NCI-H1105 treated with DMSO at 0.1 percent for 48 hours (cell line): Measurements from ENCODE around the gene GLOD5.

Experiments used
- DNase-seq: peaks from one replicate; lab custom pipeline; 2025; lab: John Stamatoyannopoulos, UW

GLOD5 gene

GRCh38 chrX:48753708-48754228 is 7.8 kb upstream of the GLOD5 start:
- DNase-seq, result no peak

- no peak for DNase-seq
Observed at GRCh38 chrX:48754238-48754637, 7.3 kb upstream of the GLOD5 start.

- no peak for DNase-seq
Observed at GRCh38 chrX:48769230-48769629, 7.7 kb downstream of the GLOD5 start.

- DNase-seq, result no peak
Observed at GRCh38 chrX:48770296-48770695, 8.7 kb downstream of the GLOD5 start.

GRCh38 chrX:48772602-48773001 is 11.1 kb downstream of the GLOD5 start:
- no peak for DNase-seq

- no peak for DNase-seq
Observed at GRCh38 chrX:48776818-48777439, 15.4 kb downstream of the GLOD5 start.

- DNase-seq, result no peak
Observed at GRCh38 chrX:48779399-48779798, 17.9 kb downstream of the GLOD5 start.

GRCh38 chrX:48781705-48782104 is 20.2 kb downstream of the GLOD5 start:
- DNase-seq, result no peak

GRCh38 chrX:48782216-48782615 is 20.7 kb downstream of the GLOD5 start:
- no peak for DNase-seq

- no peak for DNase-seq
Observed at GRCh38 chrX:48782795-48783194, 21.2 kb downstream of the GLOD5 start.

- no peak for DNase-seq
Observed at GRCh38 chrX:48784726-48785125, 23.2 kb downstream of the GLOD5 start.

GRCh38 chrX:48785186-48785539 is 23.6 kb downstream of the GLOD5 start:
- DNase-seq, result no peak

- no peak for DNase-seq
Observed at GRCh38 chrX:48785540-48786214, 24.1 kb downstream of the GLOD5 start.

GRCh38 chrX:48786341-48786800 is 24.8 kb downstream of the GLOD5 start, which contains the start of gene GATA1:
Gene GATA1, plus strand, starts transcription at chrX:48786590. Its CDS starts 4,520 bp downstream, at chrX:48791110.
- DNase-seq, result no peak

GRCh38 chrX:48786825-48787504 is 25.4 kb downstream of the GLOD5 start:
- DNase-seq, result no peak

- no peak for DNase-seq
Observed at GRCh38 chrX:48787505-48788443, 26.2 kb downstream of the GLOD5 start.

- DNase-seq, result no peak
Observed at GRCh38 chrX:48789366-48790220, 28.0 kb downstream of the GLOD5 start.

- DNase-seq, result no peak
Observed at GRCh38 chrX:48790477-48790876, 28.9 kb downstream of the GLOD5 start.

GRCh38 chrX:48791063-48791820 is 29.7 kb downstream of the GLOD5 start:
- no peak for DNase-seq

GRCh38 chrX:48792219-48792618 is 30.7 kb downstream of the GLOD5 start:
- DNase-seq, result no peak
